ENCODE data around the gene ARHGAP40. TPM values are rescaled to one million over a fixed set of nuclear protein-coding genes. Genes with fewer than 3 reads are reported as not detected.

ARHGAP40 gene
- total and polyA plus RNA-seq, 2 of the 4 experiments (the other 2 are of a cell fraction): not detected

DNA sequence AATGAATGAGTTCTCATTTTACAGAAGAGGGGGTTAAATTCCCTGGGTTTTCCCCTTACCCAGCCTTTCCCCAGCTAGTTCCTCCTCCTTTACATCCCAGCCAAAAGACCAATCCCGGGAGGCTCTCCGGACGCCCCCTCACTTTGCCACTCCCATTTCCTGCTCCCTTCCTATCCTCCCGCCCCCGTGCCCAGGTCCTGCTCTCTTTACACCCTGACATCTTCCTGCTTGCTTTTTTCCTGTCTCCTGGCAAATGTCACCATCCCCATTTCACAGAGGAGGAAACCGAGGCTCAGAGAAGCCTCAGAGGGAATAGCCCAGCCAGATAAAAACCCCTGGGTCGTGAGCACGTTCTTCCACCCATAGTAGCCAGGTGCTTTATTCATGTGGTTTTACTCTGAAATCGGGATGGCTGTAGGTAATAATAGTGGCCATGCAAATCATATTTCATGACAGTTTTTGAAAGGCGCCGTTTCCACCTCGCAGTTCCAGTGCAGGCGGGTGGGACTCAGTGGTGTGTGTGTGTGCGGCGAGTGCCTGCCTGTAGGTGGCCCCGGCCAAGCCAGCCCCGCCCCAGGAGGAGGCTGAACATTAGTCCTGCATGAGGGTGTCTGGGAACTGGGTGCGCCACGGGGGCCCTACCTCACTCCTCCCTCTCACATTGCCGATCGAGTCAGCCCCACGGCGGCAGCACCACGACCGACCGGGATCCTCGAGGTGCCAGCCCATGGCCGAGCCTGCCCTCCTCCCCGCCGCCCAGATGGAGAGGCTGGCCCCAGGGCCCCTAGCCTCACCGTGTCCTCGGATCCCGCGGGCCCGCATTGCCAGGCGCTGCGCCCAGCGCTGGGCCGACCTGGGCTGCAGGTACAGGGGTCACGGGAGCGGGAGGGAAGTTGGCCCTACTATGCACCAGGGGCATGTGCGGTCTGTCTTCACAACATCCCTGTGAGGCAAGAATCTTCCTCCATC lies at the start of gene ARHGAP40 (continued):
- TF ChIP-seq, protein P1, sequence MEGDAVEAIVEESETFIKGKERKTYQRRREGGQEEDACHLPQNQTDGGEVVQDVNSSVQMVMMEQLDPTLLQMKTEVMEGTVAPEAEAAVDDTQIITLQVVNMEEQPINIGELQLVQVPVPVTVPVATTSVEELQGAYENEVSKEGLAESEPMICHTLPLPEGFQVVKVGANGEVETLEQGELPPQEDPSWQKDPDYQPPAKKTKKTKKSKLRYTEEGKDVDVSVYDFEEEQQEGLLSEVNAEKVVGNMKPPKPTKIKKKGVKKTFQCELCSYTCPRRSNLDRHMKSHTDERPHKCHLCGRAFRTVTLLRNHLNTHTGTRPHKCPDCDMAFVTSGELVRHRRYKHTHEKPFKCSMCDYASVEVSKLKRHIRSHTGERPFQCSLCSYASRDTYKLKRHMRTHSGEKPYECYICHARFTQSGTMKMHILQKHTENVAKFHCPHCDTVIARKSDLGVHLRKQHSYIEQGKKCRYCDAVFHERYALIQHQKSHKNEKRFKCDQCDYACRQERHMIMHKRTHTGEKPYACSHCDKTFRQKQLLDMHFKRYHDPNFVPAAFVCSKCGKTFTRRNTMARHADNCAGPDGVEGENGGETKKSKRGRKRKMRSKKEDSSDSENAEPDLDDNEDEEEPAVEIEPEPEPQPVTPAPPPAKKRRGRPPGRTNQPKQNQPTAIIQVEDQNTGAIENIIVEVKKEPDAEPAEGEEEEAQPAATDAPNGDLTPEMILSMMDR (conservative IDR thresholded peaks at IDR 0.05; ENCODE audit: low read depth, low read length): no peak; the same call in 1 of the 2 replicates

DNA sequence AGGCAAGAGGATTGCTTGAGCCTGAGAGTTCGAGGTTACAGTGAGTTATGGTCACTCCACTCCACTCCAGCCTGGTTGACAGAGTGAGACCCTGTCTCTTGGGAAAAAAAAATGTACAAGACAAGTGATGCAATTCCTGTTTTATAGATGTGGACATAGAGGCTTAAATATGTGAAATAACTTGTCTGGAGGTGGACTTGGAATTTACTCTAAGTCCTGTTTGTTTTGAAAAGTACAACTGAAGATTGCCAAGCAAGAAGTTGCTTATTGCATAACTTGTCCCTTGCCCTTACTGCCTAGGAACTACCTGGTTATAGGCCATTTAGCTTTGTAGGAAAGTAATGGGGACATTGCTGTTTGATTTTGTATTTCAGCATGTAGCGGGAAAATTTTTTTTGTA lies 46.6 kb upstream of the ARHGAP40 start:
- POLR2A ChIA-PET (ENCODE audit: unreplicated experiment): no interaction called here

More for the DNA sequence above, 46.6 kb upstream of the ARHGAP40 start:
- H3K4me1 ChIP-seq (ENCODE audit: control insufficient read depth, insufficient read depth, low read length): no peaks in the 10 kb centered on the region
- no peak overlapping the region for H2BK5ac ChIP-seq (ENCODE audit: low read depth, low read length, poor library complexity, severe bottlenecking)
- no peak overlapping the region for H3K4me3 ChIP-seq (ENCODE audit: insufficient read depth, low read depth, low read length)
- no peak overlapping the region for H3K23ac ChIP-seq (ENCODE audit: low read depth, low read length)
- H3K36me3 ChIP-seq (ENCODE audit: control insufficient read depth, insufficient read depth, low read length): peaks cover 30% of the 10 kb centered on the region
- 100% methylated on average over 1 of the region's 2 CpGs; no CpG with 5 or more reads in 1 of the 2 experiments for WGBS, 2 experiments (ENCODE audit: extremely low coverage in 2 of 2, insufficient read length in 1 of 2)
- CTCF ChIA-PET: no interaction called here
- H3K14ac ChIP-seq (replicated peaks; ENCODE audit: low read depth, low read length): no peak overlapping the region
- BruUV-seq (replicated peaks): no TSS peak
- H3K18ac ChIP-seq (ENCODE audit: low read depth, low read length): no peak overlapping the region
- intact Hi-C loops (cut with micrococcal nuclease): loop anchor here (5.0 kb wide), 1 partner anchor 33 kb away; no protein-coding TSS in a partner anchor
- no peak overlapping the region for H3K56ac ChIP-seq (ENCODE audit: extremely low read depth, insufficient read depth, low read length)
- no peak overlapping the region for H4K91ac ChIP-seq (ENCODE audit: insufficient read depth, low read depth, low read length)
- H3K27ac ChIP-seq (ENCODE audit: insufficient read depth, low read length): no peak overlapping the region
- H3K4me2 ChIP-seq (ENCODE audit: low read depth, low read length): no peak overlapping the region
- H4K5ac ChIP-seq (ENCODE audit: low read depth, low read length): no peak overlapping the region
- no peak overlapping the region for H2AFZ ChIP-seq (replicated peaks; ENCODE audit: low read length, poor library complexity)
- no peak overlapping the region for H2AK5ac ChIP-seq (ENCODE audit: low read depth, low read length)
- TF ChIP-seq CEBPB (IDR thresholded peaks at IDR 0.05; ENCODE audit: low read depth, low read length) (0 out of 2 replicates have a peak, but pooled peaks have one; percentile 21), RCOR1 (IDR thresholded peaks at IDR 0.05; ENCODE audit: insufficient replicate concordance, low read length) (no peak)
- H2AK9ac ChIP-seq (replicated peaks; ENCODE audit: low read depth, low read length, poor library complexity): no peak overlapping the region
- dilution Hi-C loops (cut with HindIII; ENCODE audit: low sequenced_read_pairs, unreplicated experiment): no loop called here
- no peak overlapping the region for H3K9ac ChIP-seq (ENCODE audit: low read depth, low read length)
- no peaks in the 10 kb centered on the region for H3K9me1 ChIP-seq (ENCODE audit: insufficient read depth, low read length)
- H2BK15ac ChIP-seq (ENCODE audit: low read depth, low read length): no peak overlapping the region
- no peak for ATAC-seq (ENCODE audit: low read depth)
- no peaks in the 10 kb centered on the region for H4K20me1 ChIP-seq (ENCODE audit: insufficient read depth, low read length)
- H3K27me3 ChIP-seq (ENCODE audit: control insufficient read depth, insufficient read depth, low read length): no peaks in the 10 kb centered on the region
- DNase-seq: no peak
- H2BK120ac ChIP-seq (ENCODE audit: low read depth, low read length): no peak overlapping the region
- H4K8ac ChIP-seq (ENCODE audit: low read depth in 2 of 2, low read length in 2 of 2): no peak overlapping the region
- H3K4ac ChIP-seq (ENCODE audit: low read depth, low read length): no peak overlapping the region
- no peaks in the 10 kb centered on the region for H3K9me3 ChIP-seq (ENCODE audit: control insufficient read depth, insufficient read depth, low read length)
- H3K79me1 ChIP-seq (ENCODE audit: low read depth in 1 of 2, low read length in 2 of 2): no peaks in the 10 kb centered on the region; a peak in 1 of 4 replicates
- in situ Hi-C loops (cut with MboI; ENCODE audit: low sequenced_read_pairs): no loop called here
- H2BK20ac ChIP-seq (ENCODE audit: low read depth, low read length): no peak overlapping the region

All from IMR-90 (cell line).